ENCODE data around the gene WDR18.
A peak's percentile ranks its signal among the peaks of the same experiment; 100 is the strongest.
"Not testable (repeated sequence)": the region's sequence is repeated elsewhere in the genome, so short reads cannot be mapped to it uniquely, and the experiment has no call there.

WDR18 gene

DNA sequence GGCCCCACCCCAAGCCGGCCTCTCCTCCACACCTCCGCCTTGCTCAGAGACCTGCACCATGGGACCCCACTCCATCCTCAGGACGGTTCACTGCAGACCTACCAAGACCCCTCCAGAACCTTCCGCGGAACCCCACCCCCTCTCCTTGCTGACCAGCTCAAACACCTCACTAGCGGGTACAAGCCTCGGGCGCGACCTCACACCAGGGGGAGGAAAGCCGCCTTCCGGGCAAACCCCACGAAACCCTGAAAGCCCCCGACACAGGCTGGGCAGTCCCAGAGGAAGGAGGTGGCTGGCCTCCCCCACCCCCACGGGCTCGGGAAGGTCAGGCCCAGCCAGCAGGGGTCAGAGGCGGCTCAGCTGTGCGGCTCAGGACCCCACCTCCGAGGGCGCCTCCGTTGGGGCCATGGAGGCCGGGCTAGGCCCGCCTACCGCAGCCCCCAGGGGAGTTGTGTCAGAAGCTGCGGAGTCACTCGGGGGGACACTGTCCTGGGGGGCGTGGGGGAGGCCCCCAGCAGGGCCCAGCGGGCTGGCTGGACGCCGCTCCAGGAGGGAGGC, 25.9 kb downstream of the WDR18 start:
- no peak for DNase-seq

DNA sequence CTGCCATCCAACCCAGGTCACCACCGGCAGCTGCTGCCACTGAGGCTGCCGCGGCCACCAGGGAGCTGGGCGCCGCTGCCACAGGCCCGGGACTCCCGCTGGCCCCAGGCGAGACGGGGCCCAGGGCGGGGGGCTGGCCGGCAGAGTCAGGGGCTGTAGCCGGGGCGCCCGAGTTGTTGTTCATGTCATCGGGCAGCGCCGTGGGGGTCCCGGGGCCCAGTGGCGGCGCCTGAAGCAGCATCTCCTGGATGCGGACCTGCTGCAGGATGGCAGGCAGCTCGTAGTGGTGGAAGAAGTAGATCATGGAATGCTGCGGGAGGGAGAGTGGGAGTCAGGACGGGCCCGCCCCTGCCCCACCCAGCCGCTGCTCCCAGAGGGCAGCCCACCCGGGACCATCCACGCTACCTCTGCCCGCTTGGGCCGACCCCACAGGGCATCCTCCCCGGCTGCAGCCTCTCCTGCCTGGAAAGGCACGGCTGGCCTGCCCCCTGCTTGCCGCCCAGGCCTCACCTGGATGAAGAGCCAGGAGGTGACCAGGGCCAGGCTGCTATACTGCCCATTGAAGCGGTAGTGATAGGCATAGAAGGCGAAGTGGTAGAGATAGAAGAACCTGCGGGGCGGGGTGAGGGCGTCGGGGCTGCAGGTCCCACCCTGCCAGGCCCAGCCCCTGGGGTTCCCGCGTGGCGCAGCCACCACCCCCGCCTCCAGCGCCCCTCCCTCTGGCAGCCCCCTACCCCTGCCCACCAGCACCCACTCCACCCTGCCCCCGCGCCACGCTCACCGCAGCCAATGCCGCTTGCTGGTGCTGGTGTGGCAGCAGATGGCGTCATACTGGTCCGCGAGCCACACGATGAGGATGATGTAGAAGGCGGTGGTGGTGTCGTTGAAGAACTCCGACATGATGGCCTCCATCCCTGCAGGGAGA, 26.7 kb downstream of the WDR18 start:
- DNase-seq = no peak

DNA sequence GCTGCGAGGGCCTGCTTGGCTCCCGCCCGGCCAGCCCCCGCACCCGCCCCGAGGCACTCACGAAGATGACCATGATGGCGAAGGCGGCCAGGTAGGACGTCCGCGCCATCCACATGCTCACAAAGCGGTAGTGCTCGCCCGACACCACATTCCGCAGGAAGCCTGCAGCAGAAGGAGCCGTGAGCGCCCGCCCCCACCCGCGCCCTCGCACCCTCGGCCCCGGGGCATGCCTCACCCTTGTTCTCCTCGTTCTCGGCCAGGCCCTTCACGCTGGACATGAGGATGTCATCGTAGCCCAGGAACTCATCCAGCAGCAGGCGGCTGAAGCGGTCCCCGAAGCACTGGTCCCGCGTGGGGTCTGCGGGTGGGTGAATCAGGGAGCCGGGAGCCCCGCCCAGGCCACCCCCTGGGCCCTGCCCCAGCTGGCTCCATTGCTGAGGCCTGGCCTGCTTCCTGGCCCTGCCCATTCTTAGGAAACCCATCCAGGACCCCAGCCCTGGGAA, 27.7 kb downstream of the WDR18 start:
- DNase-seq = no peak

DNA sequence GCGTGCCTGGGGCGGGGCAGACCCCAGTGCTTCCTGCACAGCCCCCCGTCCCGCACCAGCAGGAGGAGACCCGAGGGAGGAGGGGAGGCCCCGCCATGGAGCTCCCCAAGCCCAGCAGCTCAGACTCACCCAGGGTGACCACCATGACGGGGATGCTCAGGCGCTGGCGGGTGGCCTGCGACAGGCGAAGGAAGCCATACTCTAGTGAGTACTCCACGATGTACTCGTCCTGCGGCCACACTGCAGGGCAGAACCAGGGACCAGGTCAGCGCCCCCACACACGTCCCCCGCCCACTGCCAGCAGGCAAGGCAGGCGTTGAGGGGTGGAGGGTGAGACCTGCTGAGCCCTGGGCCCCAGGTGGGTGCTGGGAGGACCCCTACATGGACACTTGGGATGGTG, 28.2 kb downstream of the WDR18 start:
- DNase-seq = no peak

DNA sequence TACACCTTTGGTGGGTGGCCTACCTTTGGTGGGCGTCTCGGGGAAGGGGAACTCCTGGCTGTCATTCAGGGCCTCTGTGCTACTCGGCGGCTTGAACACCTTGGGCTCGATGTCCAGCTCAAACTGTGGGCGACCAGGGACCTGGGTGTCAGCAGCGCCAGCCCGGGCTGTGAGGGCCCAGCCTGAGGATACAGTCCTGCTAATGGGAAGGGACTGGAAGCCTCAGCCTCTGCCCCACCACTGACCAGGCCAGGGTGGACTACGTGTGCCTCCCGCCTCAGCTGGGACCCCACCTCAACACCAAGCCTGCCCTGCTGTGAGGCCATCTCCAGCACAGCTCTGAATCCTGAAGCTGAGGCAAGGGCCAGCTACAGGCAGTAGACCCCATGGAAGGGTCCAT, 29.1 kb downstream of the WDR18 start:
- no peak for DNase-seq

DNA sequence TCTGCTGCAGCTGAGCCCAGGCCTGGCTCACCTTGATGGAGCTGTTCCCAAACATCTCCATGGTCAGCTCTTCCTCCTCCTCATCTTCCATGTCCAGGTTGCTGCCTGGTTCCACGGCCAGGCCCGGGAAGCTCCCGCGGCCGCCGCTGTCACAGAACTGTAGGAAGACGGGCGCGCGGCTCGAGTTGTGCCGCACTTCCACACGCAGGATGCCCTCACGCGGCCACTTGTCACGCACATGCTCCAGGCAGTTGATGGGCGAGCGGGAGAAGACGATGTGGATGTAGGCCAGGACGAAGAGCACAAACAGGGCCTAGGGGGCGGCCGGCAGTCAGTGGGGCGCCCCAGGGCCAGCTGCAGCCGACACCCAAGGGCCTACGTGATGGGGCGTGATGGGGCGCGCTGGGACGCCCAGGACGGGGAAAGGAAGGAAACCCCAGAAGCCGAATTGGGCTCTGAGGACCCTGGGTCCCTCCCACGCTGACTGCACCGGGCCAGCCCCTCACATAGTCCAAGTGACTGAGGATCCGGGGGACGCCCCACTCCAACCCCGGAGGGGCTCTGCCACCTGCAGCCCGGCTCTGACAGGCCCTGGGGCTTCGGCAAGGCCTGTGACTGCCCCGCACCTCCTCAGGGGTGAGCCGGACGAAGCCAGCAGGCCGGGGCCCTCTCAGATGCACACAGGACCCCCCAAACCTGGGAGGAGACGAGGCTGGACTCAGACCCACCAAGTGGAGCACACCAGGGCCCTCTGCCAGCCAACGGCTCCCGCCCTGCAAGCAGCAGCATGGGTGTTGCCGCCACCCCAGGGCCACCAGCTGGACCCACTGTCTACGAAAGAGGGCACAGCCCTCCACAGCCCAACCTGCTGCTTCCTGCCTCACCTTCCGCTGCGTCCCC, 30.3 kb downstream of the WDR18 start:
- no peak for DNase-seq

DNA sequence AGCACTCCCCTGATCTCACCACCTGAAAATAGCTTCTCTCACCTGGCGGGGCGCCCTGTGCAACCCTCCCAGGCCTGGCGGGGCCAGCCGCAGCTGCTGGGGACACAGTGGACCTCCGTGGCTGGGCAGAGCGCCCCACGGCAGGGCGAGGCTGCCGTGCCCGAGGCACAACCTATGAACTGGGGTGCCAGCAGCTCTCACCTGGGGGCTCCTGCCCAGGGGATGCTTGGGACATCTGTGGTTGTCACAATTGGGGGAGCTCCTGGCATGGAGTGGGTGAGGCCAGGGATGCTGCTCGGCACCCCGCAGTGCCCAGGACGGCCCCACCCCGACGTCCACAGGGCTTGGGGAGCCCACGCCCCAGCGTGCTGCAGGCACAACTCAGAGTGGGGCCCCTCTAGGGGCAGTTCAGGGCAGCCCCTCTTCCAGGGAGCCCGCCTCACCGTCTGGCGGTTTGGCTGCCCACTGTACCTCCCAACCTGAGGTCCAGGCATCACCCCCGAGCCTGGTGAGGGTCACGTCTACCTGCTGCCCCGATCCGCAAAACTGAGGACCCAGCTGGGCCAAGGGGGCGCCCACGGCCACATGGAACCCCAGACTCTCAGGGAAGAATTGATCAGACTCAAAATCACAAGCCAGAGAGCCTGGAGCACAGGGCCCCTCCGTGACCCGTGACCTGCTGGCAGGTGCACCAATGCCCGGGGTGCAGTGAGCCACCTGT, 31.1 kb downstream of the WDR18 start:
- DNase-seq = no peak

DNA sequence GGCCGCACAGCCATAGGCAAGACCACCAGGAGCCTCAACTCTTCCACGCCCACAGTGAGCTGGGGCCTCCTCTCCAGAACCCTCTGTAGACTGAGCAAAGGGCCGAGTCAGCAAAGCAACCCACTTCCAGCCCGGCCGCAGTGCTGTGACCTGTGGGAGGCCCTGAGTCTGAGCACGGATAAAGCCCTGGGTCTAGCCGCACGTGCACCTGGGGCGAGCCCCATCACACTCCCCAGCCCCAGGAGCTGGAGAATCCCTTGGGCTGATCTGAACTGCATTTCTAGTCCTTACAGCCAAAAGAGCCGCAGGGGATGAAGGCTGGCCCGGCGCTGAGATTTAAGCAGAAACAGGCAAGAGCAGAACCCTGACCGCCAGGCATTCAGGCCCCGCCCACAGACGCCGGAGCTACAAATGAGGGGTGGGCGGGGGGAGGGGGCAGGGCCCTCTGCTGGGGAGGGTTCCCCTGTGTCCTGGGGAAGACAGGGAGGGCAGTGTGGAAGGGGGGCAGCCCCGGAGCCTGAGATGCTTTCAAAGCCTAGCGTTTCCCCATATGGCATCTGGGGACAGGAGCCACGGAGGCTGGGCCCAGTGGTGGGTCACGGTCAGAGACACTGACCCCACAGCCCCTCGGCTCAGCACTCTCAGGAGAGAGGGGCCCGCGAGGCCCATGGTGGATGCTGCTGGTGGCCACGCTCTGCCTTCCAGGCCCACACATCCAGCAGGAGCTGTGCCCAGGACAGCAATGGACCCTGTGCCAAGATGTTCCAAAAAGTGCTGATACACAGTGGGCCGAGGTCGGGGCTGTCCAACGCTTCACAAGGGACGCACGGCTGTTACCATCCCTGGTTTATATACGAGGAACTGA, 31.9 kb downstream of the WDR18 start:
- no peak for DNase-seq

DNA sequence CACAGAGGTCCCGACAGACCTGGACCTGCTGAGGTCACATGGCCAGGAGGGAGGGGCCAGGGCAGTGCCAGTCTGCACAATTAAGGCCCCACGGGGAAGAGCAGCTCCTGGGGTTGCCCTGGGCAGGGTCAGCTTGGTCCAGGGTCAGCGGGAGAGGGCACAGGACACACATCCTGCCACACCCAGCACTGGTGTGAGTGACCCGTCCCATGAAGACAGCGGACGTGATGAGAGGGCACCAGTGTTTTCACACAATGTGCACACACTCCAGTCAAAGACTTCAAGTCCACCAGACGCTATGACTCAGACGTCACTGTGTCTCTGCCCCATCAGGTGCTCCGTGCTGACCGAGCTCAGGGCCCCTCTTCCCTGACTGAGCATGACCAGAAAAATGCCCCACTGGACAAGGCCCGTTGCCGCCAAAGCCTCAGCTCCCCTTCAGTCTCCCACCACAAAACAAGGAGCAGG, 32.5 kb downstream of the WDR18 start:
- no peak for DNase-seq

DNA sequence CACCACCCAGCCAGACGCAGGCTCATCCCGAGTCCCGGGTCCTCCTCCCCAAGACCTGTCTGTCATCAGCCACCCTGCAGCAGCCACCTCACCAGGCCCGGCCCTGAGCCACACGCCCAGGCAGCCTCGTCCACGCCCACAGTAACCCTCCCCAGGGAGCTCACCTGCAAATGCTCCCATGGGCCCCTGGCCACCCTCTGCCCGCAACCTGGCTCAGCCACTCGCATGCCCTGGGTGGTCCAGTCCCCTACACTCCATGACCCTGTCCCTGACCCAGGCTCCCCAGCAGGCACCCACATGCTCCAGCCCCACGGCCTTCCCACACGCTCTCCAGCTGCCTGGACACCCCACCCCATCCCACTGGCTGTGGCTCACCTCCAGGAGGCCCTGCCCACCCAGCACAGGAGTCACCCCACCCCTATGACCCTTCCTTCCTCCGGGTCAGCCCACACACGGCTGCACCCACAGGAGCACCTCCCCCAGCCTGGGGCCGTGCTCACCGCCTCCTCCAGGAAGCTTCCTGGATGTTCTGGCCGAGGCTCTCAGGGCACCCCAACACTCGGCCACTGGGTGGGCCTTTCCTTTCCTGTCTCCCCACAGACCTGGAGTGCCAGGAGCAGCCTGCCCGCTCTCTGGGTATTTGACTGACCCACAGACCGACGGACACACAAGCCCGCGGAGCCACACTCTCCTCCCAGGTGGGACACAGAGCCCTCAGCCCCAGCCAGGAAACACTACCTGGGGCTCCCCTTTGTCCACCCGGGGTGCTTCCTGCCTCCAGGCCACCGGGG, 33.2 kb downstream of the WDR18 start:
- DNase-seq = no peak

DNA sequence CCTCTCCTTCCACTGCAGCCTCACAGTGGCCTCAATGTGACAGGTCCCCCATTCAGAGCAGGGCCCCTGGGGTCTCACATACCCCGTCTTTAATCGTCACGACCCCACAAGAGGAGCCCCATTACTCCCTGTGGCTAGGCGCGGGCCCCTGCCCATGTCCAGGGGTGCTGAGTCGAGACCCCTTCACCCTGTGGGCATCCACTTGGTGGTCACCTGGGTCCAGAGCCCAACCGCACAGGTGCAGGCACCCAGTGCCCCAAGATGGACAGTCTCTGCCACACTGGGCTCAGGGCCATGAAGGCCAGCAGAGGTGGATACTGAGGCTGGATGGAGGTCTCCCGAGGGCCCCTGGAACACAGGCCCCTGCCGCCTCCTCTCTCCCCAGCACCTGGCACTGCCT, 33.8 kb downstream of the WDR18 start:
- DNase-seq = no peak

DNA sequence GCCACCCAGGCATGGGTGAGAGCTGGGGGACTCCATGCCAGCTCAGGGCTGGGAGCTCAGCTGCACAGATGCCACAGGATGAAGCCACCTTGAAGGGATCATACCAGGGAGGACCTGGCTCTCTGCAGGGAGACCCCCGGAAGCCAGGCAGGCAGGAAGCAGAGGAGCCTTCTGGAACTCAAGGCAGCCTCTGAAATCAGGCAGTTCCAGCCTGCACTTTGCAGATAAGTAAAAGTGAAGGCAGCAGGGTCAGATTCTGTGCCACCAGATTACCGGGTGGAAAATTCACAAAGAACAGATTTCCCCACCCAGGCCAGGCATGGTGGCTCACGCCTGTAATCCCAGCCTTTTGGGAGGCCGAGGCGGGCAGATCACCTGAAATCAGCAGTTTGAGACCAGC, 34.2 kb downstream of the WDR18 start:
- DNase-seq = no peak

DNA sequence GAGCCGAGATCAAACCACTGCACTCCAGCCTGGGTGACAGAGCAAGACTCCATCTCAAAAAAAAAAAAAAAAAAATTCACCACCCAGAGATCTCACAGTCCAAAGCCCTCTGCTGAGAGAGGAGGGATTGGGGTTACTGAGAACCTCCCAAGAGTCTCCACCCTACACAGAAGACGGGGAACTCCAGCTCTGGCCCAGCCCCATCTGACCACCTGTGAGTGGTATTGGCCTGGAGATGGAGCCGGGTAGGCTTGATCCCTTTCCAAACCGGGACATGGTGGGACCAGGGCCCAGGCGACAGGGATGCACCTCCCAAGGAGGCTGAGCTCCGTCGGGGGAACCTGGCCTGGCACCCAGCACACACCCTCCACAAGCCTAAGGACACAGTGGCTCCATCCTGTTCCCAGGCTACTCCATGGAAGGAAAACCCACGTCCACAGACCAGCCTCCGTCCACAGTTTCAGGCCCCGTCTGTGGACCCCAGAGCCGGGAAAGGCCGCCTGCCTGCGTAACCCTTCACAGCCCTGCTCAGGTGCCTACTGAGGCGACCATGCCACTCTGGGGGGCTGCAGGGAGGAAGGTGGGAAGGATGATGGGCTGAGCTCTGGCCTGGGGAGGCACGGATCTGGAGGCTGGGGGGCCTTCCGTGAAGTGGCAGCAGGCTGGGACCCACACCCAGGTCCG, 34.9 kb downstream of the WDR18 start:
- DNase-seq = no peak

DNA sequence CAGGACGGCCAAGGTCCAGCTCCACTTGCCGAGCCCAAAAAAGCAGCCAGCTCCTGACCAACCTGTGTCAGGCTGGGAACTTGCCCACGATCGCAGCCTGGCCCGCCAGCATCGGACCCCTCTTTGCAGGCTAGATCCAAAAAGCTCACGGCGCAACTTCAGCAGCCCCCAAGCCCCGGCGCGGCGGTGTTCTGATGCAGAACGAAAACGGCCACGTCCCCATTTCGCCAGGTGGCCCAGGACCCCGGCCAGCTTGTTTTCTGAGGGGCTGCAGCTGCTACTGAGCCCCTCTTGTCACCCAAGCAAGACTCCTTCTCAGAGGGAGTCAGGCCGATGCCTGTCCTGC, 35.4 kb downstream of the WDR18 start:
- DNase-seq = no peak

DNA sequence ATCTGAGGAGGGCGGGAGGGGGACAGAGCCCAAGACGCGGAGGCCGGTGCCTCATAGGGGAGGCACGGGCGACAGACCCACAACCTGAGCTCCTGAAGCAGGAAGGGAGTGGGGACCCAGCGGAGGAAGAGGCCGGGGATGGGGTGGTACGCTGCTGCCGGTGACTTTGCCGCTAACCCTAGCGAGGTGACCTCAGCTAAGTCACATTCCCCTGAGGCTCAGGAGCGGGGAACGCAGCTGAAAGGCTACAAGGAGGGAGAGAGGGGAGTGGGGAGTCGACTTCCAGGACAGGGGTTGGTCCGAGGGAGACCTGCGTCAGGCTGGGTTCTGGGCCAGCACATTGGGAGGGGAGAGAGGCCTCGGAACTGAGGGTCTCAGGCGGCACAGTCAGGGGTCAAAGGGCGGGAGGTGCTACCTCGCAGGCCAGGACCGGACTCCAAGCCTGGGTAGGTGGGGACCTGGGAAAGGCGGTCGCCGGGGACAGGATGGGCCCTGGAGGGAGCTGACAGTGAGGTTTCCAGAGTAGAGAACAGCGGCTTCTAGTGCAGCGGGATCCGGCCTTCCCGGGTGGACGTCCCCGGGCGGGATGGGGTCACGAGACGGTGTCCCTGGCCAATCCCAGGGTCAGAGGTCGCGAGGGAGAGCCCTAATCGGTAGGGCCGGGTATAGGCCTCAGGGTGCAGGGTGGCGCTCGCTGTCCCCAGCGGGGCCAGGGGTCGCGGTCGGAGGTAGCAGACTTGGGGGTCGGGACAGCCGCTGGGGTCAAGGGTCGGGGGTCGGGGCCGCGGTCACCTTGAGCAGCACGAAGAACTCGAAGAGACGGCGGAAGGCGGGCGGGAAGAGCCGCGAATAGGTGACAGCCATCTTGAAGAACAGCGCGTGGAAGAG, 36.1 kb downstream of the WDR18 start:
- DNase-seq = peak; percentile 37

DNA sequence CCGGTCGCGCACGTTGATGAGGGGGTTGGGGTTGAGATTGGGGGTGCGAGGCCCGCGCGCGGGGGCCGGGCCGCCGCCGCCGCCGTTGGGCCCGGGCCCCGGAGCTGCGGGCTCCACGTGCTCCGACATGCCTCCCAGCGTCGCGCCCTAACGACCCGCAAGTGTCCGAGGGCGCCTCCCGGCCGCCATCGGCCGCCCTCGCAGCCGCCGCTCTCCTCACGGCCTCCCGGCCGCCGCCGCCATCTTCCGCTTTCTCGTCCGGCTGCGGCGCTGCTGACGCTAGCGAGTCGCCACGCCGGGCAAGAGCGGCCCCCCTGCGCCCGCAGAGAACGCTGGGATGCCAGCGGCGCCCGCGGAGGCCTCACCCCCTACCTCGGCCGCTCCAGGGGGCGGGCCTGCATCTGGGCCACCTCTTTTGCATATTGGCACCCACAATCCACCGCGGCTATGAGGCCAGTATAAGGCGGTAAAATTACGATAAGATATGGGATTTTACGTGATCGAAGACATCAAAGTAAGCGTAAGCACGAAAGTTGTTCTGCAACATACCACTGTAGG, 36.8 kb downstream of the WDR18 start, which contains the start of gene TMEM259:
TSS of gene TMEM259 (minus strand) at position 256 of the 558 bp plus-strand sequence. CDS start at position 129, 127 bp downstream.
- DNase-seq = peak; percentile 97

DNA sequence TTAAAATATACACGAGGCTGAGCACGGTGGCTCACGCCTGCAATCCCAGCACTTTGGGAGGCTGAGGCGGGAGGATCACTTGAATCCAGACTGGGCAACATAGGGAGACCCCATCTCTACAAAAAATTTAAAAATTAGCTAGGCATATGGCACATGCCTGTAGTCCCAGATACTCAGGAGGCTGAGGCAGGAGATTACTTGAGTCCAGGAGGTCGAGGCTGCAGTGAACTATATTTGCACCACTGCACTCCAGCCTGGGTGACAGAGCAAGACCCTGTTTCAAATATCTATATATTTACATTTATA, 39.7 kb downstream of the WDR18 start:
- DNase-seq = not testable (repeated sequence)

DNA sequence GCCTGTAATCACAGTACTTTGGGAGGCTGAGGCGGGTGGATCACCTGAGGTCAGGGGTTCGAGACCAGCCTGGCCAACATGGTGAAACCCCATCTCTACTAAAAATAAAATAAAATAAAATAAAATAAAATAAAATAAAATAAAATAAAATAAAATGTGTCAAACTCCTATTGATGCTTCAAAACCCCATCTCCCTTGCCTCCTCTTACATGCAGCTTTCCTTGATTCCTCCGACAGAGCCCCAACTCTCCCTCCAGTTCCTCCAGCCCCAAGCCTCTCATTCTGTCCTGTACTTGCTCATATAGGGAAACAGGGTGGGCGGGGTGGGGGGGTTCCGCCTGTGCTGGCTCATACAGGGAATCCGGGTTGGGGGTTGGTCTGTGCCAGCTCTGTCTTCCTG, 40.9 kb downstream of the WDR18 start:
- DNase-seq = not testable (repeated sequence)

Measured in stimulated activated CD4-positive, alpha-beta T cell treated with anti-CD3 and anti-CD28 coated beads, Interleukin-4, amount 100 ng/mL, for 24 hours (primary cell).